WTC11 (cell line): ENCODE data around the gene PPWD1. TPM values are rescaled to one million over a fixed set of nuclear protein-coding genes. Genes with fewer than 3 reads are reported as not detected.

Source experiments
- ATAC-seq: fragments of 200-7000 bp; cut with Tn5 transposase; 2 replicates; pipeline ENCODE4 v1.10.0; 2021; ENCODE audit warnings: mild to moderate bottlenecking, moderate library complexity
- CTCF ChIA-PET: fragments of 300-600 bp; sonication (Branson Sonifier 250); formaldehyde crosslinking; loops from one replicate; lab custom pipeline; 2021; ENCODE audit warnings: antibody characterized with exemption; lab: Charles Lee
- POLR2A ChIA-PET: fragments of 350-600 bp; sonication (Branson Sonifier 250); formaldehyde crosslinking; loops from one replicate; lab custom pipeline; 2021; ENCODE audit warnings: antibody characterized with exemption; lab: Charles Lee
- DNase-seq: peaks from one replicate; pipeline ENCODE4 v3.0.0; 2021; ENCODE audit warnings: low spot score
- H3K27ac Mint-ChIP-seq: 2 replicates; pipeline ENCODE4 v1.8.0; 2021; ENCODE audit warnings: mixed read lengths
- H3K27me3 Mint-ChIP-seq: 2 replicates; pipeline ENCODE4 v1.8.0; 2021; ENCODE audit warnings: low read depth, mild to moderate bottlenecking, moderate library complexity, mixed read lengths
- H3K36me3 Mint-ChIP-seq: 2 replicates; pipeline ENCODE4 v1.8.0; 2021; ENCODE audit warnings: mixed read lengths
- H3K4me1 Mint-ChIP-seq: 2 replicates; pipeline ENCODE4 v1.8.0; 2022; ENCODE audit warnings: mixed read lengths
- H3K4me3 Mint-ChIP-seq: 2 replicates; pipeline ENCODE4 v1.8.0; 2021; ENCODE audit warnings: mild to moderate bottlenecking, moderate library complexity, mixed read lengths
- H3K9me3 Mint-ChIP-seq: 2 replicates; pipeline ENCODE4 v1.8.0; 2021; ENCODE audit warnings: mixed read lengths
- ATF3 ChIP-seq: sonication (generic); formaldehyde crosslinking; conservative IDR thresholded peaks from 2 replicates; pipeline ENCODE4 v1.8.1; 2022; ENCODE audit warnings: mild to moderate bottlenecking, missing genetic modification reagents
- E2F5 ChIP-seq: sonication (generic); formaldehyde crosslinking; IDR thresholded peaks from 2 replicates; pipeline ENCODE4 v1.8.1; 2022; ENCODE audit warnings: mild to moderate bottlenecking, moderate library complexity, missing genetic modification reagents
- EMX1 ChIP-seq: fragments of 250-450 bp; sonication (Bioruptor Pico); IDR thresholded peaks from 2 replicates; pipeline ENCODE4 v1.8.0; 2021; ENCODE audit warnings: mild to moderate bottlenecking
- ESRRA ChIP-seq: sonication (generic); formaldehyde crosslinking; IDR thresholded peaks from 2 replicates; pipeline ENCODE4 v1.8.1; 2022; ENCODE audit warnings: mild to moderate bottlenecking, missing genetic modification reagents, borderline replicate concordance
- FOXJ3 ChIP-seq: sonication (generic); formaldehyde crosslinking; IDR thresholded peaks from 2 replicates; pipeline ENCODE4 v1.9.0; 2021; ENCODE audit warnings: missing genetic modification reagents, mild to moderate bottlenecking, borderline replicate concordance
- GABPB1 ChIP-seq: sonication (generic); formaldehyde crosslinking; IDR thresholded peaks from 2 replicates; pipeline ENCODE4 v1.8.1; 2023; ENCODE audit warnings: mild to moderate bottlenecking, missing genetic modification reagents
- GTF2I ChIP-seq: fragments of 250-450 bp; sonication (Bioruptor Pico); conservative IDR thresholded peaks from 2 replicates; pipeline ENCODE4 v1.4.0; 2021; ENCODE audit warnings: mild to moderate bottlenecking
- IRF1 ChIP-seq: sonication (generic); formaldehyde crosslinking; IDR thresholded peaks from 2 replicates; pipeline ENCODE4 v1.8.0; 2023; ENCODE audit warnings: missing genetic modification reagents
- MXD4 ChIP-seq: fragments of 250-450 bp; sonication (Bioruptor Pico); IDR thresholded peaks from 2 replicates; pipeline ENCODE4 v1.8.0; 2021; ENCODE audit warnings: mild to moderate bottlenecking, moderate library complexity, borderline replicate concordance
- NFATC4 ChIP-seq: fragments of 250-450 bp; sonication (Bioruptor Pico); IDR thresholded peaks from 2 replicates; pipeline ENCODE4 v1.9.0; 2021; ENCODE audit warnings: mild to moderate bottlenecking
- PREB ChIP-seq: sonication (generic); formaldehyde crosslinking; IDR thresholded peaks from 2 replicates; pipeline ENCODE4 v1.8.1; 2022; ENCODE audit warnings: mild to moderate bottlenecking, missing genetic modification reagents, moderate library complexity, borderline replicate concordance
- RELA ChIP-seq: sonication (generic); formaldehyde crosslinking; IDR thresholded peaks from 2 replicates; pipeline ENCODE4 v1.8.1; 2022; ENCODE audit warnings: missing genetic modification reagents, mild to moderate bottlenecking, borderline replicate concordance
- SP1 ChIP-seq: sonication (generic); formaldehyde crosslinking; conservative IDR thresholded peaks from 2 replicates; pipeline ENCODE4 v1.8.1; 2022; ENCODE audit warnings: missing genetic modification reagents
- TP53 ChIP-seq: sonication (generic); formaldehyde crosslinking; IDR thresholded peaks from 2 replicates; pipeline ENCODE4 v1.8.1; 2023; ENCODE audit warnings: mild to moderate bottlenecking, missing genetic modification reagents
- USF2 ChIP-seq: sonication (generic); formaldehyde crosslinking; IDR thresholded peaks from 2 replicates; pipeline ENCODE4 v1.8.1; 2023; ENCODE audit warnings: mild to moderate bottlenecking, missing genetic modification reagents, moderate library complexity
- ZBTB21 ChIP-seq: sonication (generic); formaldehyde crosslinking; IDR thresholded peaks from 2 replicates; pipeline ENCODE4 v1.8.1; 2023; ENCODE audit warnings: mild to moderate bottlenecking, missing genetic modification reagents, borderline replicate concordance
- ZNF416 ChIP-seq: fragments of 250-450 bp; sonication (Bioruptor Pico); IDR thresholded peaks from 2 replicates; pipeline ENCODE4 v1.9.0; 2021; ENCODE audit warnings: mild to moderate bottlenecking, inconsistent platforms
- ZNF423 ChIP-seq: fragments of 250-450 bp; sonication (Bioruptor Pico); IDR thresholded peaks from 2 replicates; pipeline ENCODE4 v2.1.2; 2022; ENCODE audit warnings: mild to moderate bottlenecking, moderate library complexity
- total RNA-seq: library from RNA; stranded (reverse); gene quantifications from 3 replicates; pipeline ENCODE4 v1.2.3, GENCODE V29; 2021
- TF ChIP-seq, protein P1 (sequence below): sonication (generic); formaldehyde crosslinking; IDR thresholded peaks from 2 replicates; pipeline ENCODE4 v1.8.0; 2023; ENCODE audit warnings: mild to moderate bottlenecking, missing genetic modification reagents
- TF ChIP-seq, protein P2 (sequence below): sonication (generic); formaldehyde crosslinking; conservative IDR thresholded peaks from 2 replicates; pipeline ENCODE4 v1.8.1; 2023; ENCODE audit warnings: mild to moderate bottlenecking, low read depth, missing genetic modification reagents, moderate library complexity
- TF ChIP-seq, protein P3 (sequence below): sonication (generic); formaldehyde crosslinking; IDR thresholded peaks from 2 replicates; pipeline ENCODE4 v1.8.0; 2022; ENCODE audit warnings: mild to moderate bottlenecking, missing genetic modification reagents
- TF ChIP-seq, protein P4 (sequence below): sonication (generic); formaldehyde crosslinking; IDR thresholded peaks from 2 replicates; pipeline ENCODE4 v1.8.0; 2023; ENCODE audit warnings: missing genetic modification reagents, mild to moderate bottlenecking, borderline replicate concordance

PPWD1 gene
- total RNA-seq, 1 experiment from 2014 or later, result 34.7 TPM

GRCh38 chr5:65566505-65566904 lies 3.4 kb downstream of the PPWD1 start (continued):
- TF ChIP-seq MXD4 (CRISPR knock-in tag) (no peak), FOXJ3 (no peak), USF2 (no peak), PREB (CRISPR knock-in tag) (no peak), ESRRA (CRISPR knock-in tag) (no peak), RELA (CRISPR knock-in tag) (no peak), NFATC4 (CRISPR knock-in tag) (no peak), E2F5 (no peak), ZNF423 (CRISPR knock-in tag) (no peak), ZNF416 (CRISPR knock-in tag) (no peak), GTF2I (CRISPR knock-in tag) (no peak)
- TF ChIP-seq, protein P1, sequence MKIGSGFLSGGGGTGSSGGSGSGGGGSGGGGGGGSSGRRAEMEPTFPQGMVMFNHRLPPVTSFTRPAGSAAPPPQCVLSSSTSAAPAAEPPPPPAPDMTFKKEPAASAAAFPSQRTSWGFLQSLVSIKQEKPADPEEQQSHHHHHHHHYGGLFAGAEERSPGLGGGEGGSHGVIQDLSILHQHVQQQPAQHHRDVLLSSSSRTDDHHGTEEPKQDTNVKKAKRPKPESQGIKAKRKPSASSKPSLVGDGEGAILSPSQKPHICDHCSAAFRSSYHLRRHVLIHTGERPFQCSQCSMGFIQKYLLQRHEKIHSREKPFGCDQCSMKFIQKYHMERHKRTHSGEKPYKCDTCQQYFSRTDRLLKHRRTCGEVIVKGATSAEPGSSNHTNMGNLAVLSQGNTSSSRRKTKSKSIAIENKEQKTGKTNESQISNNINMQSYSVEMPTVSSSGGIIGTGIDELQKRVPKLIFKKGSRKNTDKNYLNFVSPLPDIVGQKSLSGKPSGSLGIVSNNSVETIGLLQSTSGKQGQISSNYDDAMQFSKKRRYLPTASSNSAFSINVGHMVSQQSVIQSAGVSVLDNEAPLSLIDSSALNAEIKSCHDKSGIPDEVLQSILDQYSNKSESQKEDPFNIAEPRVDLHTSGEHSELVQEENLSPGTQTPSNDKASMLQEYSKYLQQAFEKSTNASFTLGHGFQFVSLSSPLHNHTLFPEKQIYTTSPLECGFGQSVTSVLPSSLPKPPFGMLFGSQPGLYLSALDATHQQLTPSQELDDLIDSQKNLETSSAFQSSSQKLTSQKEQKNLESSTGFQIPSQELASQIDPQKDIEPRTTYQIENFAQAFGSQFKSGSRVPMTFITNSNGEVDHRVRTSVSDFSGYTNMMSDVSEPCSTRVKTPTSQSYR (CRISPR knock-in tag), result no peak
- TF ChIP-seq, protein P2, sequence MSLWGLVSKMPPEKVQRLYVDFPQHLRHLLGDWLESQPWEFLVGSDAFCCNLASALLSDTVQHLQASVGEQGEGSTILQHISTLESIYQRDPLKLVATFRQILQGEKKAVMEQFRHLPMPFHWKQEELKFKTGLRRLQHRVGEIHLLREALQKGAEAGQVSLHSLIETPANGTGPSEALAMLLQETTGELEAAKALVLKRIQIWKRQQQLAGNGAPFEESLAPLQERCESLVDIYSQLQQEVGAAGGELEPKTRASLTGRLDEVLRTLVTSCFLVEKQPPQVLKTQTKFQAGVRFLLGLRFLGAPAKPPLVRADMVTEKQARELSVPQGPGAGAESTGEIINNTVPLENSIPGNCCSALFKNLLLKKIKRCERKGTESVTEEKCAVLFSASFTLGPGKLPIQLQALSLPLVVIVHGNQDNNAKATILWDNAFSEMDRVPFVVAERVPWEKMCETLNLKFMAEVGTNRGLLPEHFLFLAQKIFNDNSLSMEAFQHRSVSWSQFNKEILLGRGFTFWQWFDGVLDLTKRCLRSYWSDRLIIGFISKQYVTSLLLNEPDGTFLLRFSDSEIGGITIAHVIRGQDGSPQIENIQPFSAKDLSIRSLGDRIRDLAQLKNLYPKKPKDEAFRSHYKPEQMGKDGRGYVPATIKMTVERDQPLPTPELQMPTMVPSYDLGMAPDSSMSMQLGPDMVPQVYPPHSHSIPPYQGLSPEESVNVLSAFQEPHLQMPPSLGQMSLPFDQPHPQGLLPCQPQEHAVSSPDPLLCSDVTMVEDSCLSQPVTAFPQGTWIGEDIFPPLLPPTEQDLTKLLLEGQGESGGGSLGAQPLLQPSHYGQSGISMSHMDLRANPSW, result no peak

GRCh38 chr5:65570598-65571226 lies 7.6 kb downstream of the PPWD1 start:
- no peaks in the 10 kb centered on the region for H3K4me1 Mint-ChIP-seq
- no peak for DNase-seq
- no peak overlapping the region for H3K4me3 Mint-ChIP-seq
- H3K27me3 Mint-ChIP-seq, result no peaks in the 10 kb centered on the region
- ChIA-PET CTCF (no interaction called here), POLR2A (no interaction called here)
- no peak overlapping the region for H3K27ac Mint-ChIP-seq
- H3K9me3 Mint-ChIP-seq, result no peaks in the 10 kb centered on the region
- H3K36me3 Mint-ChIP-seq, result peaks cover 12% of the 10 kb centered on the region
- ATAC-seq, result no peak
- TF ChIP-seq GABPB1 (CRISPR knock-in tag) (no peak), TP53 (CRISPR knock-in tag) (no peak), ATF3 (CRISPR knock-in tag) (no peak), EMX1 (no peak), IRF1 (no peak), ZNF423 (CRISPR knock-in tag) (no peak), SP1 (CRISPR knock-in tag) (no peak), ZBTB21 (CRISPR knock-in tag) (no peak)
- TF ChIP-seq, protein P3, sequence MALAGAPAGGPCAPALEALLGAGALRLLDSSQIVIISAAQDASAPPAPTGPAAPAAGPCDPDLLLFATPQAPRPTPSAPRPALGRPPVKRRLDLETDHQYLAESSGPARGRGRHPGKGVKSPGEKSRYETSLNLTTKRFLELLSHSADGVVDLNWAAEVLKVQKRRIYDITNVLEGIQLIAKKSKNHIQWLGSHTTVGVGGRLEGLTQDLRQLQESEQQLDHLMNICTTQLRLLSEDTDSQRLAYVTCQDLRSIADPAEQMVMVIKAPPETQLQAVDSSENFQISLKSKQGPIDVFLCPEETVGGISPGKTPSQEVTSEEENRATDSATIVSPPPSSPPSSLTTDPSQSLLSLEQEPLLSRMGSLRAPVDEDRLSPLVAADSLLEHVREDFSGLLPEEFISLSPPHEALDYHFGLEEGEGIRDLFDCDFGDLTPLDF (CRISPR knock-in tag), result no peak
- TF ChIP-seq, protein P4, sequence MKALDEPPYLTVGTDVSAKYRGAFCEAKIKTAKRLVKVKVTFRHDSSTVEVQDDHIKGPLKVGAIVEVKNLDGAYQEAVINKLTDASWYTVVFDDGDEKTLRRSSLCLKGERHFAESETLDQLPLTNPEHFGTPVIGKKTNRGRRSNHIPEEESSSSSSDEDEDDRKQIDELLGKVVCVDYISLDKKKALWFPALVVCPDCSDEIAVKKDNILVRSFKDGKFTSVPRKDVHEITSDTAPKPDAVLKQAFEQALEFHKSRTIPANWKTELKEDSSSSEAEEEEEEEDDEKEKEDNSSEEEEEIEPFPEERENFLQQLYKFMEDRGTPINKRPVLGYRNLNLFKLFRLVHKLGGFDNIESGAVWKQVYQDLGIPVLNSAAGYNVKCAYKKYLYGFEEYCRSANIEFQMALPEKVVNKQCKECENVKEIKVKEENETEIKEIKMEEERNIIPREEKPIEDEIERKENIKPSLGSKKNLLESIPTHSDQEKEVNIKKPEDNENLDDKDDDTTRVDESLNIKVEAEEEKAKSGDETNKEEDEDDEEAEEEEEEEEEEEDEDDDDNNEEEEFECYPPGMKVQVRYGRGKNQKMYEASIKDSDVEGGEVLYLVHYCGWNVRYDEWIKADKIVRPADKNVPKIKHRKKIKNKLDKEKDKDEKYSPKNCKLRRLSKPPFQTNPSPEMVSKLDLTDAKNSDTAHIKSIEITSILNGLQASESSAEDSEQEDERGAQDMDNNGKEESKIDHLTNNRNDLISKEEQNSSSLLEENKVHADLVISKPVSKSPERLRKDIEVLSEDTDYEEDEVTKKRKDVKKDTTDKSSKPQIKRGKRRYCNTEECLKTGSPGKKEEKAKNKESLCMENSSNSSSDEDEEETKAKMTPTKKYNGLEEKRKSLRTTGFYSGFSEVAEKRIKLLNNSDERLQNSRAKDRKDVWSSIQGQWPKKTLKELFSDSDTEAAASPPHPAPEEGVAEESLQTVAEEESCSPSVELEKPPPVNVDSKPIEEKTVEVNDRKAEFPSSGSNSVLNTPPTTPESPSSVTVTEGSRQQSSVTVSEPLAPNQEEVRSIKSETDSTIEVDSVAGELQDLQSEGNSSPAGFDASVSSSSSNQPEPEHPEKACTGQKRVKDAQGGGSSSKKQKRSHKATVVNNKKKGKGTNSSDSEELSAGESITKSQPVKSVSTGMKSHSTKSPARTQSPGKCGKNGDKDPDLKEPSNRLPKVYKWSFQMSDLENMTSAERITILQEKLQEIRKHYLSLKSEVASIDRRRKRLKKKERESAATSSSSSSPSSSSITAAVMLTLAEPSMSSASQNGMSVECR (CRISPR knock-in tag), result no peak
